HFF-Myc (cell line): ENCODE measurements around the gene TMEM150B.

ENCODE experiments used
- DNase-seq: peaks from one replicate; pipeline ENCODE4 v3.0.0-alpha.2; 2011; ENCODE audit warnings: low read depth; ENCODE audit errors: extremely low read depth
- H3K4me3 ChIP-seq: replicated peaks from 2 replicates; pipeline ENCODE4 v1.5.1; 2011; ENCODE audit warnings: low read depth, mild to moderate bottlenecking, control low read depth, low read length
- TF ChIP-seq, protein P1 (sequence below): IDR thresholded peaks from 2 replicates; pipeline ENCODE4 v1.5.1; 2012; ENCODE audit warnings: mild to moderate bottlenecking, low read depth, low read length, control low read depth; ENCODE audit errors: missing control alignments

The TMEM150B gene

DNA sequence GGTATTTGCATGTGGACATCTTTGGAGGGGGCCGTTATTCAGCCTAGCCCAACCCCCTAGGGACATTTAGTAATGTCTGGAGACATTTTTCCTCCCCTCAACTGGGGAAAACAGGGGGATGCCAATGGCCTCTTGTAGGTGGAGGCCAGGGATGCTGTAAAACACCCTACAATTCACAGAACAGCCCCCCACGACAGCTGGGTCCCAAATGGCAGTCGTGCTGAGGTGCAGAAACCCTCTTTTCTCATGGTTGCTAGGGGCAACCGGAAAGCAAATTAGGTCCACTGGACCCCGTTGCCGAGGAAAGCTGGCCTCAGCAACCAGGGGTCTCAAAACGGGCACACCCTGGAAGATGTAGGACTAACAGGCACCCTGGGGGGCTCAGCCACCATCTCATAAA lies 14.6 kb downstream of the TMEM150B start:
- TF ChIP-seq, protein P1, sequence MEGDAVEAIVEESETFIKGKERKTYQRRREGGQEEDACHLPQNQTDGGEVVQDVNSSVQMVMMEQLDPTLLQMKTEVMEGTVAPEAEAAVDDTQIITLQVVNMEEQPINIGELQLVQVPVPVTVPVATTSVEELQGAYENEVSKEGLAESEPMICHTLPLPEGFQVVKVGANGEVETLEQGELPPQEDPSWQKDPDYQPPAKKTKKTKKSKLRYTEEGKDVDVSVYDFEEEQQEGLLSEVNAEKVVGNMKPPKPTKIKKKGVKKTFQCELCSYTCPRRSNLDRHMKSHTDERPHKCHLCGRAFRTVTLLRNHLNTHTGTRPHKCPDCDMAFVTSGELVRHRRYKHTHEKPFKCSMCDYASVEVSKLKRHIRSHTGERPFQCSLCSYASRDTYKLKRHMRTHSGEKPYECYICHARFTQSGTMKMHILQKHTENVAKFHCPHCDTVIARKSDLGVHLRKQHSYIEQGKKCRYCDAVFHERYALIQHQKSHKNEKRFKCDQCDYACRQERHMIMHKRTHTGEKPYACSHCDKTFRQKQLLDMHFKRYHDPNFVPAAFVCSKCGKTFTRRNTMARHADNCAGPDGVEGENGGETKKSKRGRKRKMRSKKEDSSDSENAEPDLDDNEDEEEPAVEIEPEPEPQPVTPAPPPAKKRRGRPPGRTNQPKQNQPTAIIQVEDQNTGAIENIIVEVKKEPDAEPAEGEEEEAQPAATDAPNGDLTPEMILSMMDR: no peak
- DNase-seq: no peak
- H3K4me3 ChIP-seq: no peak overlapping the region

DNA sequence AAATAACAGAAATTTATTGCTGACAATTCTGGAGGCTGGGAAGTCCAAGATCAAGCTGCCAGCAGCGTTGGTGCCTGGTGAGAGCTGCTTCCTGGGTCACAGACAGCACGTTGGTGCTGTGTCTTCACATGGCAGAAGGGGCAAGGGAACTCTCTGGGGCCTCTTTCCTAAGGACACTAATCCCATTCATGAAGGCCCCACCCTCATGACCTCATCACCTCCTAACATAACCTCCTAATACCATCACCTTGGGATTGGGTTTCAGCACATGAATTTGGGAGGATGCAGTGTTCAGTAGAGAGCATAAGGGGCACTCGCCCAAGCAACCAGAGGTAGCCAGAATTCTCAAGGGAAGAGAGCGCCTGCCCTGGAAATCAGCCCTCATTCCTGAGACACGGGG lies 15.7 kb downstream of the TMEM150B start:
- TF ChIP-seq, protein P1: no peak
- H3K4me3 ChIP-seq: no peak overlapping the region
- no peak for DNase-seq

DNA sequence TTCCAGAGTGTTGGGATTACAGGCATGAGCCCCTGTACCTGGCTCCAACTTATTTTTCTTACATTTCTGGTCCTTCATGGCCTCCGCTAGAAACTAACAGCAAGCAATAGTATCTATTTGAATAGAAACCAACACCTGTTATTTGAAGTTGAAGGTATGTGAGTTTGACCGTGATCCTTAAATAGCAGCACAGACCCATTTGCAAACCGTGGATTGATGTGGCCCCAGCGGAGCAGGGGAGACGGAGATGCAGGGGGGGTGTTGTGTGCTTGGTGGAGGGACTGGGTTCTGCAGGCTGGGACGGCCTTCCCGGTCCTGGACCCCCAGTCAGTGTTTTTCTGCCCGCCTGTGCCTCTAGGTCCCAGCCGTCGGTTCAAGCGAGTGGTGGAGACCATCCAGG lies 16.9 kb downstream of the TMEM150B start:
- no peak for DNase-seq
- TF ChIP-seq, protein P1: no peak
- H3K4me3 ChIP-seq: no peak overlapping the region

DNA sequence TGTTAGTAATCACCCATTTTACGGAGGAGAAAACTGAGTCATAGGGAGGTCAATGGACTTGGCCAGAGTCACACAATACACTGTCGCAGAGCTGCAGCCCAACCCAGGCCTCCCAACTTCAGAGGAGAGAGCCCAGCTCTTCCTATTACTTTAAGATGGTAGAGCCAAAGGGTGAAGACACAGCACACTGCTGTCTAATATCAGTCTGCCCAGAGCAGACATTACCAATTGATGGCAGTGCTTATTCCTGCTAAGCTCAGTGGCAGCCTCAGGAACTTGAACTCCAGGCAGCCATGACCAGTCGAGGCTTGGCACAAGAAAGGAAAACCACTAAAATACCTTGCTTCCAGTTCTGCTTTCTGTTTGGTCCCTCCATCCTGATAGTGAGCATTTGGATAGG lies 18.4 kb downstream of the TMEM150B start:
- TF ChIP-seq, protein P1: no peak
- no peak for DNase-seq
- no peak overlapping the region for H3K4me3 ChIP-seq

DNA sequence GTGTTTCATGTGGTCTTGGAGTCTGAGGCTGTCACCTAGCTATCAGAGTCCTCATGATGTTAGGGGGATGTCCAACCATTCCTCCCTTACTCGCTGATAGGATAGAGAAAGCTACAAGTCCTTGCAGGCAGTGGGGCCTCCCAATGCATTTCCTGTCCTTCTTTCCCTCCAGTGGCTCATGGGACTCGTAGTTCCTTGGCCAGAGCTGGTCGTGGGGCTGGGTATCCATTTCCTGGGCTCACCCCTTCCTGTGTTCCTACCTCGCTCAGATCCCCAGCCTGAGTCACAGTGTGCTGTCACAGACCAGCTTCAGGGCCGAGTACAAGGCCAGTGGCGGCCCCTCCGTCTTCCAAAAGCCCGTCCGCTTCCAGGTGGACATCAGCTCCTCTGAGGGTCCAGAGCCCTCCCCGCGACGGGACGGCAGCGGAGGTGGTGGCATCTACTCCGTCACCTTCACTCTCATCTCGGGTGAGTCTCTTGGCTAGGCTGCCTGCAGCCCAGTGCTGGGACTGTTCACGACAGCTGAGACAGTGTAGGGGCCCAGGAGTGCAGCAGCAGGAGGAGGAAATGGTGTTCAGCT lies 19.1 kb downstream of the TMEM150B start:
- TF ChIP-seq, protein P1: no peak
- no peak for DNase-seq
- no peak overlapping the region for H3K4me3 ChIP-seq

DNA sequence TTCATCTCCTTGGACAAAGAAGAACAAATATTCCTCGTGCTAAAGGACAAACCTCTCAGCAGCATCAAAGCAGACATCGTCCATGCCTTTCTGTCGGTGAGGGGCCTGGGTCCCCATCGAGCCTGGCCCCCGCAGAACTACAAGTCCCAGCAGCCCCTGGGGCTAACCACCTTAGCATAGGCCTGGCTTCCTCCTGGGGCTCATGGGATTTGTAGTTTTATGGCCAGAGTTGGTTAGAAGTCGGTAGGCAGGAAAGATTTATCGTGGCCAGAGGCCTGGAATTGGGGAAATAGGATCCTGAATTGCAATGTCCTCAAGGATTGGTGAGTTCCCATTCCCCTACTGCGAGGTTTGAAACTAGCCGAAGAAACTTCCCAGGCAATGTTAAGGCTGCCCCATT lies 19.6 kb downstream of the TMEM150B start:
- H3K4me3 ChIP-seq: no peak overlapping the region
- no peak for DNase-seq
- TF ChIP-seq, protein P1: no peak

DNA sequence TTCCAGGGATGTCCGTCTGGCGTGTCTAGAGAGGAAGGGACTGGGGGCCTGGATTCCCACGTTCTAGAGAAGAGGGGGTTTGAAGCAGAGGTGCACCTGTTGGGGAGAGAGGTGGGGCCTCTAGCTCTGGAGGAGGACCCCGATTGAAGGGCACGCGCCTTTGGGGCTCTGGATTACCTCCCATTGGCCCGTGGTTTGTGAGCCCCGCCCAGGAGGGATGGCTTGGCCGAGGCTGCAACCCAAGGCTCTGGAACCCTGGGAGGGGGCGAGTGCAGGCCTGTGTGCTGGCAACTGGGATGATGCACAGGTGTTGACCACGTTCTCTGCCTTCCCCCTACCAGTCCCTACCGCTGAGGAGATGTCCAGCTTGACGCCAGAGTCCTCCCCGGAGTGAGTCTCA lies 20.2 kb downstream of the TMEM150B start:
- no peak for DNase-seq
- TF ChIP-seq, protein P1: no peak
- no peak overlapping the region for H3K4me3 ChIP-seq
